ENCODE results near the gene KRTAP5-11. TPM values are rescaled to one million over a fixed set of nuclear protein-coding genes. Genes with fewer than 3 reads are reported as not detected.
"Not testable (repeated sequence)": the region's sequence is repeated elsewhere in the genome, so short reads cannot be mapped to it uniquely, and the experiment has no call there.

The KRTAP5-11 gene
- total RNA-seq, 1 donor from 2014 or later, result not detected

DNA sequence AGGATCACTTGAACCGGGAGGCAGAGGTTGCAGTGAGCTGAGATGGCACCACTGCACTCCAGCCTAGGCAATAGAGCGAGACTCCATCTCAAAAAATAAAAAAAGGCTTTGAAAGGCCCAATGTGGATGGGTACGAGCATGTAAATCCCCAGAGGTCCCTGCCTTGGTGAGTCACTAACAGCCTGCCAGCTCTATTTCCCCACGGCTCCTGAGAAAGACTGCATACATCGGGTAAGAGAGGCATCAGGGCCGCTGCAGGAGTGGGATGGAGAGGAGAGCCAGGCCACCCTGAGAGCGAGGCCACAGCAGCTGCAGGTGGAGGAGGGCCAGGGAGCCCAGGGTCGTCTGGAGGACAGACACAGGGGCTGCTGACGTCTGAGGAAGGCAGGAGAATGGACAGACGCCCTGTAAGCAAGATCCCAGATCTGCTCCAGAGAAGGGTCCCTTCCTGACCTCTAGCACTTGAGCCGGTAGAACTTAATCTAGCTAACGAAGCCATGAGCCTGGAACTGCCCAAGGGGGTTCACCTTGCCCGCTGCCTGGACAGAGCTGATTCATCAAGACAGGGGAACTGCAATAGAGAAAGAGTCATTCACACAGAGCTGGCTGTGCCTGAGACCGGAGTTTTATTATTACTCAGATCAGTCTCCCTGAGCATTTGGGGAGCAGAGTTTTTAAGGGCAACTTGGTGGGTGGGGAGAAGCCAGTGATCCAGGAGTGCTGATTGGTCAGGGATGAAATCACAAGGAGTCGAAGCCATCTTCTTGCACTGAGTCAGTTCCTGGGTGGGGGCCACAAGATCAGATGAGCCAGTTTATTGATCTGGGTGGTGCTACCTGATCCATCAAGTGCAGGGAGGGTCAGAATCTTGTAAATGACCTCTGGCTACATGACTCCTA is 39.5 kb downstream of the KRTAP5-11 start:
- no peak overlapping the region for H3K27ac Mint-ChIP-seq
- no peak overlapping the region for H3K4me3 Mint-ChIP-seq
- H3K4me2 ChIP-seq, result no peak overlapping the region
- no peaks in the 10 kb centered on the region for H3K36me3 ChIP-seq
- H3F3A ChIP-seq (ENCODE audit: low read depth), result no peaks in the 10 kb centered on the region
- peaks cover 31% of the 10 kb centered on the region for H3K4me1 Mint-ChIP-seq
- peaks cover 11% of the 10 kb centered on the region for H3K27me3 Mint-ChIP-seq (ENCODE audit: insufficient read depth, low read depth)
- H3K9me3 Mint-ChIP-seq, result peaks cover 14% of the 10 kb centered on the region
- H3K9me3 ChIP-seq (ENCODE audit: low read depth), result no peaks in the 10 kb centered on the region
- no peaks in the 10 kb centered on the region for H3K27me3 ChIP-seq
- H3K4me1 ChIP-seq, result no peaks in the 10 kb centered on the region
- no peak for DNase-seq (ENCODE audit: low spot score)
- peaks cover 4% of the 10 kb centered on the region for H3K36me3 Mint-ChIP-seq
- no peak overlapping the region for H3K27ac ChIP-seq
- TF ChIP-seq, protein P1, sequence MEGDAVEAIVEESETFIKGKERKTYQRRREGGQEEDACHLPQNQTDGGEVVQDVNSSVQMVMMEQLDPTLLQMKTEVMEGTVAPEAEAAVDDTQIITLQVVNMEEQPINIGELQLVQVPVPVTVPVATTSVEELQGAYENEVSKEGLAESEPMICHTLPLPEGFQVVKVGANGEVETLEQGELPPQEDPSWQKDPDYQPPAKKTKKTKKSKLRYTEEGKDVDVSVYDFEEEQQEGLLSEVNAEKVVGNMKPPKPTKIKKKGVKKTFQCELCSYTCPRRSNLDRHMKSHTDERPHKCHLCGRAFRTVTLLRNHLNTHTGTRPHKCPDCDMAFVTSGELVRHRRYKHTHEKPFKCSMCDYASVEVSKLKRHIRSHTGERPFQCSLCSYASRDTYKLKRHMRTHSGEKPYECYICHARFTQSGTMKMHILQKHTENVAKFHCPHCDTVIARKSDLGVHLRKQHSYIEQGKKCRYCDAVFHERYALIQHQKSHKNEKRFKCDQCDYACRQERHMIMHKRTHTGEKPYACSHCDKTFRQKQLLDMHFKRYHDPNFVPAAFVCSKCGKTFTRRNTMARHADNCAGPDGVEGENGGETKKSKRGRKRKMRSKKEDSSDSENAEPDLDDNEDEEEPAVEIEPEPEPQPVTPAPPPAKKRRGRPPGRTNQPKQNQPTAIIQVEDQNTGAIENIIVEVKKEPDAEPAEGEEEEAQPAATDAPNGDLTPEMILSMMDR (IDR thresholded peaks at IDR 0.05), result no peak
- TF ChIP-seq EZH2 (IDR thresholded peaks at IDR 0.05) (no peak), EZH2phosphoT487 (IDR thresholded peaks at IDR 0.05) (no peak)
- H2AFZ ChIP-seq (replicated peaks), result no peak overlapping the region
- H3K79me2 ChIP-seq (ENCODE audit: low read depth), result no peaks in the 10 kb centered on the region
- no peak overlapping the region for H3K9ac ChIP-seq
- H3K4me3 ChIP-seq, result no peak overlapping the region
- no peaks in the 10 kb centered on the region for H4K20me1 ChIP-seq (ENCODE audit: low read depth)

DNA sequence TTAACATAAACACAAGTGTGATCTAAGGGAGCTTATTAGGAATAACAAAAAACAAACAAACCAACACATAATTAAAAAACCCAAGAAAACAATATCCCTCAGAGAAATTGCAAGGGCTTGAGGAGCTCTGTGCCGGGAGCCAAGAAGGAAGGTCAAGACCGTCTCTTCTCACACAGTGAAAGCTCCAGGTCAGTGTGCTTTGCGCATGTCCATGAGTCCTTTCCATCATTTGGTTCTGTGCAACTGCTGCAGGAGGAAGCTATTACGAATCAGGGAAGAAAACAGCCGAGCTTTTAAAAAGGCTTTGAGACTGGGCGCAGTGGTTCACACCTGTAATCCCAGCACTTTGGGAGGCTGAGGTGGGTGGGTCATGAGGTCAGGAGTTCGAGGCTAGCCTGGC is 40.3 kb downstream of the KRTAP5-11 start:
- Histone ChIP-seq H3K4me1 (no peaks in the 10 kb centered on the region), H3F3A (ENCODE audit: low read depth) (no peaks in the 10 kb centered on the region), H3K9me3 (ENCODE audit: low read depth) (no peaks in the 10 kb centered on the region), H3K4me3 (no peak overlapping the region), H3K79me2 (ENCODE audit: low read depth) (no peaks in the 10 kb centered on the region), H3K4me2 (no peak overlapping the region), H3K27ac (no peak overlapping the region), H3K9ac (no peak overlapping the region), H3K36me3 (no peaks in the 10 kb centered on the region), H3K27me3 (no peaks in the 10 kb centered on the region), H4K20me1 (ENCODE audit: low read depth) (no peaks in the 10 kb centered on the region), H2AFZ (replicated peaks) (no peak overlapping the region)
- Mint-ChIP-seq H3K27ac (no peak overlapping the region), H3K9me3 (peaks cover 14% of the 10 kb centered on the region), H3K36me3 (peaks cover 4% of the 10 kb centered on the region), H3K4me1 (peaks cover 29% of the 10 kb centered on the region), H3K27me3 (ENCODE audit: insufficient read depth, low read depth) (peaks cover 13% of the 10 kb centered on the region), H3K4me3 (no peak overlapping the region)
- no peak for DNase-seq (ENCODE audit: low spot score)
- TF ChIP-seq, protein P1 (IDR thresholded peaks at IDR 0.05), result no peak
- no peak for TF ChIP-seq EZH2phosphoT487 (IDR thresholded peaks at IDR 0.05)
- TF ChIP-seq EZH2 (IDR thresholded peaks at IDR 0.05), result no peak

DNA sequence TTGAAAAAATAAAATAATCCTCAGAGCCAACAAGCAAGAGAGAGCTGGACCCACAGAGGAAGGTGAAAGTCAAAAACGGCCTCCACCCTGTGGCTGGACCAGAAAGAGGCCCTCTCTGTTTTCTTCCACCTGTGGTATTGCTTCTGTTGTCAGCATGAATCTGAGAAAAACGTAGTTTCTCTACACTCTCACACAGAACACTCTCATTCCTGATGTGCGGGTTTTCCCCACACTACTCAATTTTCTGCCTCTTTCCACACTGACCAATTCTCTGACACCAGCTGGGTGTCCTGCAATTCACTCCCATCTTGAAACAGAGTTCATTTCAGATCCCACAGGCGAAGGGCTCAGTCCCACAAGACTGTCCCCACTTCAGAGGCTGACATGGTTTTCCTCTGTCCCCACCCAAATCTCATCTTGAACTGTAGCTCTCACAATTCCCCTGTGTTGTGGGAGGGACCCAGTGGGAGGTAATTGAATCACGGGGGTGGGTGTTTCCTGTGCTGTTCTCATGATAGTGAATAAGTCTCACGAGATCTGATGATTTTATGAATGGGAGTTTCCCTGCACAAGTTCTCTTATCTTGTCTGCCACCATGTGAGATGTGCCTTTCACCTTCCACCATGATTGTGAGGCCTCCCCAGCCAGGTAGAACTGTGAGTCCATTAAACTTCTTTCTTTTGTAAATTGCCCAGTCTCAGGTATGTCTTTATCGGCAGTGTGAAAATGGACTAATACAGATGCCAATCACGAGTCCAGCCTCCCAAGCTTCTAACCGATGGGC is 42.0 kb downstream of the KRTAP5-11 start:
- not testable (repeated sequence) for H3K9me3 ChIP-seq (ENCODE audit: low read depth); H3K9ac ChIP-seq; H4K20me1 ChIP-seq (ENCODE audit: low read depth); H3K27me3 Mint-ChIP-seq (ENCODE audit: insufficient read depth, low read depth); H3K4me3 Mint-ChIP-seq; H3K36me3 ChIP-seq; H3K4me1 ChIP-seq; H2AFZ ChIP-seq (replicated peaks); H3F3A ChIP-seq (ENCODE audit: low read depth); H3K4me3 ChIP-seq; H3K9me3 Mint-ChIP-seq; H3K4me2 ChIP-seq; H3K79me2 ChIP-seq (ENCODE audit: low read depth); H3K27me3 ChIP-seq; DNase-seq (ENCODE audit: low spot score); H3K27ac ChIP-seq; H3K36me3 Mint-ChIP-seq
- H3K4me1 Mint-ChIP-seq, result peaks cover 29% of the 10 kb centered on the region
- H3K27ac Mint-ChIP-seq, result peak overlapping the region; percentile 7

DNA sequence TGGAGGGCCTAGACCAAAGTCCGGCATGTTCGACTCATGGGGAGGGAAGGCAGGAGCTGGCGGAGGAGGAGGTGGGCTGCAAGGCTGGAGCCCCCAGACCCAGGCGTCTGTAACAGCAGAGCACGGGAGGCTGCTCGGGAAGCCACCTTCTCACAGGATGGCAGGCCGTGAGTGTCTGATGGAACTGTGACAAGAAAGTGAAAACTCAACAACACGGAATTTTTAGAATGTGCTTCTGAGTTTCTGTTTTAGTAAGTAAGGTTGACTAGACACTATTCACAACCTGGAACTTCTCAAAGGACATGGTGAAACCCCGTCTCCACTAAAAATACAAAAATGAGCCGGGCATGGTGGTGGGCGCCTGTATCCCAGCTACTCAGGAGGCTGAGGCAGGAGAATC is 42.7 kb downstream of the KRTAP5-11 start:
- H4K20me1 ChIP-seq (ENCODE audit: low read depth); H3K4me3 ChIP-seq; H3K27me3 Mint-ChIP-seq (ENCODE audit: insufficient read depth, low read depth): not testable (repeated sequence)

More for the DNA sequence above, 42.7 kb downstream of the KRTAP5-11 start:
- not testable (repeated sequence) for H3K9me3 ChIP-seq (ENCODE audit: low read depth); H3K9me3 Mint-ChIP-seq; H3K79me2 ChIP-seq (ENCODE audit: low read depth); H3K36me3 ChIP-seq; H3K4me3 Mint-ChIP-seq; H3K27ac Mint-ChIP-seq; DNase-seq (ENCODE audit: low spot score); H3K4me2 ChIP-seq; H3K9ac ChIP-seq; H3F3A ChIP-seq (ENCODE audit: low read depth); H3K27ac ChIP-seq; H2AFZ ChIP-seq (replicated peaks); H3K27me3 ChIP-seq; H3K36me3 Mint-ChIP-seq; H3K4me1 ChIP-seq
- H3K4me1 Mint-ChIP-seq, result peaks cover 24% of the 10 kb centered on the region

Measured in neural progenitor cell (in vitro differentiated cells).